OCI-LY1 (cell line): ENCODE data around the gene PAM.
"Not testable (repeated sequence)": the region's sequence is repeated elsewhere in the genome, so short reads cannot be mapped to it uniquely, and the experiment has no call there.

Source experiments
- H2AFZ ChIP-seq: fragments of 200-600 bp; sonication (generic), shearing (Covaris generic); 2 replicates; pipeline ENCODE4 v1.6.0; 2014; ENCODE audit warnings: antibody characterized with exemption, mild to moderate bottlenecking, low read length
- H3F3A ChIP-seq: fragments of 200-600 bp; sonication (generic), shearing (Covaris generic); 2 replicates; pipeline ENCODE4 v1.6.0; 2014; ENCODE audit warnings: mild to moderate bottlenecking, antibody characterized with exemption, low read length, moderate library complexity; ENCODE audit not compliant: insufficient read depth
- H3K27ac ChIP-seq: fragments of 200-600 bp; sonication (generic); 2 replicates; pipeline ENCODE4 v1.5.1; 2014; ENCODE audit warnings: low read length, mixed run types, mild to moderate bottlenecking, low read depth; ENCODE audit not compliant: poor library complexity, severe bottlenecking
- H3K27me3 ChIP-seq: fragments of 200-600 bp; sonication (generic); 2 replicates; pipeline ENCODE4 v1.6.0; 2014; ENCODE audit warnings: antibody characterized with exemption, mild to moderate bottlenecking, low read length, moderate library complexity; ENCODE audit not compliant: insufficient read depth
- H3K36me3 ChIP-seq: fragments of 200-600 bp; sonication (generic); 2 replicates; pipeline ENCODE4 v1.6.1; 2014; ENCODE audit warnings: mild to moderate bottlenecking, antibody characterized with exemption, low read length, moderate library complexity, mixed read lengths; ENCODE audit not compliant: insufficient read depth
- H3K4me1 ChIP-seq: fragments of 200-600 bp; sonication (generic); 2 replicates; pipeline ENCODE4 v1.5.1; 2014; ENCODE audit warnings: mild to moderate bottlenecking, low read length, moderate library complexity; ENCODE audit not compliant: insufficient read depth, severe bottlenecking
- H3K4me2 ChIP-seq: fragments of 200-600 bp; sonication (generic), shearing (Covaris generic); 2 replicates; pipeline ENCODE4 v1.6.1; 2014; ENCODE audit warnings: low read length
- H3K4me3 ChIP-seq: fragments of 200-600 bp; sonication (generic); 2 replicates; pipeline ENCODE4 v1.5.1; 2014; ENCODE audit warnings: low read length, low read depth, mild to moderate bottlenecking, mixed read lengths; ENCODE audit not compliant: poor library complexity, severe bottlenecking
- H3K79me2 ChIP-seq: fragments of 200-600 bp; shearing (Covaris generic); 2 replicates; pipeline ENCODE4 v1.6.1; 2016; ENCODE audit warnings: mixed run types, low read length, mixed read lengths; ENCODE audit not compliant: insufficient read depth
- H3K9ac ChIP-seq: fragments of 200-600 bp; sonication (generic), shearing (Covaris generic); 2 replicates; pipeline ENCODE4 v1.6.1; 2014; ENCODE audit warnings: mild to moderate bottlenecking, low read length, mixed read lengths
- H3K9me2 ChIP-seq: fragments of 200-600 bp; sonication (generic), shearing (Covaris generic); 2 replicates; pipeline ENCODE4 v1.6.1; 2014; ENCODE audit warnings: low read depth, mild to moderate bottlenecking, low read length, mixed read lengths
- H3K9me3 ChIP-seq: fragments of 200-600 bp; shearing (Covaris generic); 2 replicates; pipeline ENCODE4 v1.6.1; 2014; ENCODE audit warnings: low read length, mixed read lengths
- H4K20me1 ChIP-seq: fragments of 200-600 bp; sonication (generic), shearing (Covaris generic); 2 replicates; pipeline ENCODE4 v1.6.0; 2016; ENCODE audit warnings: mild to moderate bottlenecking, low read length; ENCODE audit not compliant: insufficient read depth
- CTCF ChIP-seq: fragments of 200-600 bp; sonication (generic), shearing (Covaris generic); IDR thresholded peaks from 2 replicates; pipeline ENCODE4 v1.5.1; 2017; ENCODE audit warnings: mild to moderate bottlenecking, antibody characterized with exemption, low read length, moderate library complexity, mixed read lengths
- EZH2 ChIP-seq: fragments of 200-600 bp; sonication (generic), shearing (Covaris generic); IDR thresholded peaks from 2 replicates; pipeline ENCODE4 v1.8.0; 2017; ENCODE audit warnings: borderline replicate concordance, mixed run types, mild to moderate bottlenecking, antibody characterized with exemption, low read length, moderate library complexity, mixed read lengths

Gene PAM

GRCh38 chr5:102998224-102998623, 243.1 kb downstream of the PAM start:
- H2AFZ ChIP-seq = no peak overlapping the region
- H3K9me3 ChIP-seq = no peaks in the 10 kb centered on the region
- no peaks in the 10 kb centered on the region for H3K36me3 ChIP-seq
- no peaks in the 10 kb centered on the region for H3K4me1 ChIP-seq
- no peak overlapping the region for H3K9ac ChIP-seq
- H3K27me3 ChIP-seq = no peaks in the 10 kb centered on the region
- no peak overlapping the region for H3K4me3 ChIP-seq
- no peaks in the 10 kb centered on the region for H3K79me2 ChIP-seq
- no peaks in the 10 kb centered on the region for H3F3A ChIP-seq
- no peaks in the 10 kb centered on the region for H3K9me2 ChIP-seq
- no peak overlapping the region for H3K4me2 ChIP-seq
- TF ChIP-seq EZH2 (no peak), CTCF (no peak)
- no peak overlapping the region for H3K27ac ChIP-seq
- no peaks in the 10 kb centered on the region for H4K20me1 ChIP-seq

- Histone ChIP-seq H4K20me1 (no peaks in the 10 kb centered on the region), H3K27ac (no peak overlapping the region), H3K4me3 (no peak overlapping the region), H3K9ac (no peak overlapping the region), H3K79me2 (no peaks in the 10 kb centered on the region), H3K9me3 (no peaks in the 10 kb centered on the region), H3F3A (no peaks in the 10 kb centered on the region), H3K27me3 (no peaks in the 10 kb centered on the region), H3K4me2 (no peak overlapping the region), H2AFZ (no peak overlapping the region), H3K36me3 (no peaks in the 10 kb centered on the region), H3K9me2 (no peaks in the 10 kb centered on the region), H3K4me1 (no peaks in the 10 kb centered on the region)
- TF ChIP-seq EZH2 (no peak), CTCF (no peak)
Measured at GRCh38 chr5:102999191-102999590, 244.1 kb downstream of the PAM start.

- H3K9ac ChIP-seq, H2AFZ ChIP-seq, H3K79me2 ChIP-seq, H3K36me3 ChIP-seq, H3K4me2 ChIP-seq, H3F3A ChIP-seq, H3K9me2 ChIP-seq, H3K9me3 ChIP-seq, H3K4me1 ChIP-seq, H3K27me3 ChIP-seq, H4K20me1 ChIP-seq, H3K27ac ChIP-seq, H3K4me3 ChIP-seq: not testable (repeated sequence)
Measured at GRCh38 chr5:102999621-103000020, 244.5 kb downstream of the PAM start.

GRCh38 chr5:103000089-103000488, 245.0 kb downstream of the PAM start:
- H3K9me3 ChIP-seq = no peaks in the 10 kb centered on the region
- no peak overlapping the region for H3K4me2 ChIP-seq
- no peaks in the 10 kb centered on the region for H3K79me2 ChIP-seq
- H3F3A ChIP-seq = no peaks in the 10 kb centered on the region
- H3K27ac ChIP-seq = no peak overlapping the region
- H3K36me3 ChIP-seq = no peaks in the 10 kb centered on the region
- TF ChIP-seq CTCF (no peak), EZH2 (no peak)
- no peaks in the 10 kb centered on the region for H3K27me3 ChIP-seq
- H2AFZ ChIP-seq = no peak overlapping the region
- H3K4me1 ChIP-seq = no peaks in the 10 kb centered on the region
- no peaks in the 10 kb centered on the region for H4K20me1 ChIP-seq
- H3K9me2 ChIP-seq = no peaks in the 10 kb centered on the region
- H3K9ac ChIP-seq = no peak overlapping the region
- H3K4me3 ChIP-seq = no peak overlapping the region
